Activated T-cell treated with anti-CD3 and anti-CD28 coated beads, Interleukin-2, amount 50 U/mL, for 24 hours (primary cell): ENCODE measurements around the gene ABHD3.
"Not testable (repeated sequence)": the region's sequence is repeated elsewhere in the genome, so short reads cannot be mapped to it uniquely, and the experiment has no call there.

Experiments used
- DNase-seq: peaks from one replicate; pipeline ENCODE4 v3.0.0-alpha.2; 2020
- H3K27ac Mint-ChIP-seq: 2 replicates; pipeline ENCODE4 v1.8.0; 2020; ENCODE audit warnings: mild to moderate bottlenecking, mixed read lengths
- H3K27me3 Mint-ChIP-seq: 2 replicates; pipeline ENCODE4 v1.8.0; 2020; ENCODE audit warnings: mixed read lengths
- H3K36me3 Mint-ChIP-seq: 2 replicates; pipeline ENCODE4 v1.8.0; 2020; ENCODE audit warnings: low read depth, mixed read lengths
- H3K4me1 Mint-ChIP-seq: 2 replicates; pipeline ENCODE4 v1.8.0; 2020; ENCODE audit warnings: low read depth, mixed read lengths
- H3K4me3 Mint-ChIP-seq: 2 replicates; pipeline ENCODE4 v1.8.0; 2020; ENCODE audit warnings: mild to moderate bottlenecking, moderate library complexity, mixed read lengths
- H3K9me3 Mint-ChIP-seq: 2 replicates; pipeline ENCODE4 v1.8.0; 2020; ENCODE audit warnings: mixed read lengths

The ABHD3 gene, protein sequence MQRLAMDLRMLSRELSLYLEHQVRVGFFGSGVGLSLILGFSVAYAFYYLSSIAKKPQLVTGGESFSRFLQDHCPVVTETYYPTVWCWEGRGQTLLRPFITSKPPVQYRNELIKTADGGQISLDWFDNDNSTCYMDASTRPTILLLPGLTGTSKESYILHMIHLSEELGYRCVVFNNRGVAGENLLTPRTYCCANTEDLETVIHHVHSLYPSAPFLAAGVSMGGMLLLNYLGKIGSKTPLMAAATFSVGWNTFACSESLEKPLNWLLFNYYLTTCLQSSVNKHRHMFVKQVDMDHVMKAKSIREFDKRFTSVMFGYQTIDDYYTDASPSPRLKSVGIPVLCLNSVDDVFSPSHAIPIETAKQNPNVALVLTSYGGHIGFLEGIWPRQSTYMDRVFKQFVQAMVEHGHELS

DNA sequence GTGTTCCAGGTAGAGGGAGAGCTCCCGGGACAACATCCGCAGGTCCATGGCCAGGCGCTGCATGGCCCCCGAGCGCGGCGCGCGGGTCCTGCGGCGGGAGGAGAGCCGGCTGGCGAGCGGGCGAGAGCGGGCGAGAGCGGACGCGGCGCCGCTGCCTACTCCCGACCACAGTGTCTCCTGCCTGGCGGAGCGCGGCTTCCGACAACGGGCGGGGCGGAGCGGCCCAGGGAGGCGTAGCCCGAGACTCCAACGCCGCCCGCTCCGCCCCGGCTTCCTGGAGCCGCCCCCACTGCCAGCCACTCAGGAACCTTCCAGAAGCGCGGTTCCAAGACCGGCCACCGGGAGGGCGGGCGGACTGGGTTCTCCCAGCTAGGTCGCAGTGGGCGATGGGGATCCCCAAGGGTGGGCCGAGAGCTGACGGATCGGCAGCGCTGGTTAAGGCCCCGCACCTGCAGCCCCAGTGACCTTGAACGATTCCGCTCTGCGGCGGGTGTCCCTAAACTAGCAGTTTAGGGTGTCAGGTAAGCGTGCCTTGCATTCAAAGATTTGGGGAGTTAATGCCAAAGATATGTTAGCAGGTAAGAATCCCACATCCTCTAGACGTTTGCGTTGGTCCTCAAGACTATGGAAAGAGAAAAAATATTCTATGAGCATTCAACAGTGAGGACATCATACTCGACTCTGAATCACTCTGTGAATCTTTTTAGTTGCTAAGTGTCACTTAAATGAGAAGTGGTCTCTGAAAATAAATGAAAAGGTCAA, at the start of gene ABHD3:
Gene ABHD3, minus strand, starts transcription at position 172 of the 762 bp plus-strand sequence. Its CDS starts 109 bp downstream, at position 63.
- H3K4me1 Mint-ChIP-seq: peaks cover 29% of the 10 kb centered on the region
- peak within 1 kb of the TSS; percentile 93 for H3K27ac Mint-ChIP-seq
- peak; percentile 92 for DNase-seq
- H3K4me3 Mint-ChIP-seq: peak within 1 kb of the TSS; percentile 92
- H3K9me3 Mint-ChIP-seq: no peaks in the 10 kb centered on the region
- peaks cover 34% of the 10 kb centered on the region for H3K36me3 Mint-ChIP-seq
- no peaks in the 10 kb centered on the region for H3K27me3 Mint-ChIP-seq

DNA sequence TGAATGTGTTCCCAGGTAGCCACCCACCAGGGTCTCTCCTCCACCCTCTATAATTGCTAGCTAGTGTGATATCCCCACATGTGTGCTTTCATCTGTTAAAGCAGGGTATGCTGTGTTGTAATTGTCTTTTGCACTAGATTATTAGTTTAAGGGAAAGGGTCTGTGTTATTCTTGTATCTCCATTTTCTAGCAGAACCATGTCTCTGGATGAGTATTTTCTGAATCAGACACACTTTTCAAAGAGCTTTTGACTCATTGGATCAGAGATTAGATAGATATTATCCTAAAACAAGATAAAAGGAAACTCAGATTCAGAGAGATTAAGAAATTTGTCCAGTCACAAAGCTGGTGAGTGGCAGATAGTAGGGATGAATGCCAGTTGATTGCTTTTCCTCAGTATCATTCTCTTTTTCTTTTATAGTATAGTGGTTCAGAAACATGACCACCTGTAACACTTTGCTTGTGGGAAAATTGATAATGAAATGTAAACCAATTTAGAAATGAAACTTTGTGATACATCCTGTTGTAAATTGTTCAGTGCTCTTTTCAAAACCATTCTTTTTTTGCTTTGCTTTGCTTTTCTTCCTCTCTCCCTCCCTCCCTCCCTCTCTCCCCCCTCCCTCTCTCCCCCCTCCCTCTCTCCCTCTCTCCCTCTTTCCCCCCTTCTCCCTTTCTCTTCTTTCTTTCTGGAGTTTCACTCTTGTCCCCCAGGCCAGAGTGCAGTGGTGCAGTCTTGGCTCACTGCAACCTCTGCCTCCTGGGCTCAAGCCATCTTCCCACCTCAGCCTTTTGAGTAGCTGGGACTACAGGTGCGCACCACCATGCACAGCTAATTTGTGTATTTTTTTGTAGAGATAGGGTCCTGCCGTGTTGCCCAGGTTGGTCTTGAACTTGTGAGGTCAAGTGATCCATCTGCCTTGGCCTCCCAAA, 43.5 kb upstream of the ABHD3 start:
- peaks cover 50% of the 10 kb centered on the region for H3K4me1 Mint-ChIP-seq
- H3K27me3 Mint-ChIP-seq: no peaks in the 10 kb centered on the region
- no peak for DNase-seq
- H3K4me3 Mint-ChIP-seq: no peak overlapping the region
- peaks cover 5% of the 10 kb centered on the region for H3K36me3 Mint-ChIP-seq
- H3K9me3 Mint-ChIP-seq: no peaks in the 10 kb centered on the region
- H3K27ac Mint-ChIP-seq: peak overlapping the region; percentile 76

- H3K4me3 Mint-ChIP-seq: no peak overlapping the region
- H3K27ac Mint-ChIP-seq: peak overlapping the region; percentile 76
- H3K27me3 Mint-ChIP-seq: no peaks in the 10 kb centered on the region
- no peak for DNase-seq
- peaks cover 6% of the 10 kb centered on the region for H3K36me3 Mint-ChIP-seq
- peaks cover 56% of the 10 kb centered on the region for H3K4me1 Mint-ChIP-seq
- no peaks in the 10 kb centered on the region for H3K9me3 Mint-ChIP-seq
These were observed 42.7 kb upstream of the ABHD3 start for GRCh38 chr18:21747268-21747667.

GRCh38 chr18:21745231-21745630, 40.7 kb upstream of the ABHD3 start:
- Mint-ChIP-seq H3K9me3 (no peaks in the 10 kb centered on the region), H3K27ac (no peak overlapping the region), H3K4me3 (no peak overlapping the region), H3K36me3 (peaks cover 11% of the 10 kb centered on the region), H3K27me3 (no peaks in the 10 kb centered on the region), H3K4me1 (peaks cover 59% of the 10 kb centered on the region)
- no peak for DNase-seq

GRCh38 chr18:21743166-21743832, 38.7 kb upstream of the ABHD3 start:
- Mint-ChIP-seq H3K9me3 (no peaks in the 10 kb centered on the region), H3K36me3 (peaks cover 11% of the 10 kb centered on the region), H3K27ac (peak overlapping the region; percentile 55), H3K4me3 (peak overlapping the region; percentile 70), H3K27me3 (no peaks in the 10 kb centered on the region), H3K4me1 (peaks cover 67% of the 10 kb centered on the region)
- DNase-seq: no peak

DNA sequence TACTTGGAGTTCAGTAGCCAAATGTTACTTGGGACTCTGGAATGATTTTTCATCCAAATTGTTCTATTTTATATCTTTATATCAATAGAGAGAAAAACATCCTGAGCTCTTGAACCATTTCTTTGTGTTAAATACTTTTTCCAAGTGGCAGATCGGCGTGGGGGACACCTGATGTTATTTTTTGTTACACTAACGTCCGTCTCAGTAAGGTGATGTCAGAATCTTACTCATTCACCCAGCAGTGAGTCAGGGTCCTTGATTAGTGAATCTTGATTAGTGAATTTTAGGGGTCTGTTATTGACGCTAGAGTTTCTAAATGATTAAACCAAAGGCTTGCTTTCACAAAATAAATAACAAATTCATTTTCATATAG, 37.7 kb upstream of the ABHD3 start:
- peaks cover 11% of the 10 kb centered on the region for H3K36me3 Mint-ChIP-seq
- no peaks in the 10 kb centered on the region for H3K9me3 Mint-ChIP-seq
- H3K4me3 Mint-ChIP-seq: peak overlapping the region; percentile 84
- DNase-seq: no peak
- peaks cover 57% of the 10 kb centered on the region for H3K4me1 Mint-ChIP-seq
- H3K27me3 Mint-ChIP-seq: no peaks in the 10 kb centered on the region
- peak overlapping the region; percentile 84 for H3K27ac Mint-ChIP-seq

GRCh38 chr18:21741562-21742314, 37.2 kb upstream of the ABHD3 start:
- peak; percentile 64 for DNase-seq
- peaks cover 11% of the 10 kb centered on the region for H3K36me3 Mint-ChIP-seq
- peak overlapping the region; percentile 84 for H3K27ac Mint-ChIP-seq
- H3K4me3 Mint-ChIP-seq: peak overlapping the region; percentile 84
- H3K27me3 Mint-ChIP-seq: no peaks in the 10 kb centered on the region
- H3K9me3 Mint-ChIP-seq: no peaks in the 10 kb centered on the region
- H3K4me1 Mint-ChIP-seq: peaks cover 52% of the 10 kb centered on the region

DNA sequence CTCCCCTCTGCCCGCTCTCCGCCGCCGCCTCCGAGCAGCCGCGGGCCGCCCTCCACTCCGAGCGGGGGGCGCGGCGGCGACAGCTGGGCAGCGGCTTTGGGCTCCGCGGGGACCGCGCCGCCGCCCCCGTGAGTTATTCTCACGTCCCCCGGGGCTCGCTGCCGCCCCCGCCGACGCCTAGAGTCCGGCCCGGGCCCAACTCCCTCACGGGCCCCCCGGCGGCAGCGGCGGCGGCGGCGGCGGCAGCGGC, 36.7 kb upstream of the ABHD3 start:
- no peak for DNase-seq
- H3K27ac Mint-ChIP-seq: no peak overlapping the region
- peak overlapping the region; percentile 84 for H3K4me3 Mint-ChIP-seq

DNA sequence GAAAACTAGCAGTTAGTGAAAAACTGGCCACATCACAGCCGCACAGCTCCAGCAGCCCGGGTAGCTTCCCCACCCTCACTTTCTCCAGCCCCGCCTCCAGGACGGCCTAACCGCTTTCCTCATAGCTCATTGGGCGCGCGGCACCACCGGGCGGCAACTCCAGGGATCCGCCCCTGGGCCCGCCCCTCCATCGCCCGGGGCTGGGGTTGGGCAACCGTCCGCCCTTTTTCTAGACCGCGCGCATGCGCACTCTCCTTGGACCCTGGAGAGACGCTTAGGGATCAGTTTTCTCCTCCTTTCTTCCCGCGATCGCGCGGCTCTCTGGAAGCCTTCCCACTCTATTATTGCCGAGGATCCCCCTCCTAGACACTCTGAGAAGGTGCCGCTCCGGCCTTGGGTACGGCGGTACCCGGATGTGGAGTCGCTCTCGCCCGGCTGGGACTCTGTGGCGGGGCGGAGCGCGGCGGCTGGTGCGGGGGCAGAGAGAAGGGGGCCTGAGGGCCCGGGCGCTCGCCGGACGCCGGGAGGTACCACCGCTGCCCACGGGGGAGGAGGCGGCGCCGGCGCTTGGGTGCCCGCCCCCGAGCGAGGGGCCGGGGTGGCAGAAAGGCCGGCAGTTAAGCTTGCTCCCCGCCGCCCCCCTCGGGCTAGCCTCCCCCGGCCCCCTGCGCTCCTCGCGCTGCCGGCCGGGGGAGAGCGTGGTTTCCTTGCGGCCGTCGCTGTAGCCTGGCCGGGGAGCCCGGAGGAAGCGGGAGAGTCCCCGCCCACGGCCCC, 36.2 kb upstream of the ABHD3 start, which contains the start of gene MIB1:
Gene MIB1, plus strand, starts transcription at position 255 of the 774 bp plus-strand sequence. CDS start 792 bp downstream, outside the sequence.
- H3K36me3 Mint-ChIP-seq: peaks cover 11% of the 10 kb centered on the region
- peaks cover 7% of the 10 kb centered on the region for H3K9me3 Mint-ChIP-seq
- peaks cover 44% of the 10 kb centered on the region for H3K4me1 Mint-ChIP-seq
- peak within 1 kb of the TSS; percentile 96 for H3K4me3 Mint-ChIP-seq
- no peaks in the 10 kb centered on the region for H3K27me3 Mint-ChIP-seq
- H3K27ac Mint-ChIP-seq: peak within 1 kb of the TSS; percentile 99
- DNase-seq: peak; percentile 99

More for the DNA sequence above, 36.7 kb upstream of the ABHD3 start:
- H3K27me3 Mint-ChIP-seq: no peaks in the 10 kb centered on the region
- H3K36me3 Mint-ChIP-seq: peaks cover 11% of the 10 kb centered on the region
- peaks cover 5% of the 10 kb centered on the region for H3K9me3 Mint-ChIP-seq
- H3K4me1 Mint-ChIP-seq: peaks cover 47% of the 10 kb centered on the region

DNA sequence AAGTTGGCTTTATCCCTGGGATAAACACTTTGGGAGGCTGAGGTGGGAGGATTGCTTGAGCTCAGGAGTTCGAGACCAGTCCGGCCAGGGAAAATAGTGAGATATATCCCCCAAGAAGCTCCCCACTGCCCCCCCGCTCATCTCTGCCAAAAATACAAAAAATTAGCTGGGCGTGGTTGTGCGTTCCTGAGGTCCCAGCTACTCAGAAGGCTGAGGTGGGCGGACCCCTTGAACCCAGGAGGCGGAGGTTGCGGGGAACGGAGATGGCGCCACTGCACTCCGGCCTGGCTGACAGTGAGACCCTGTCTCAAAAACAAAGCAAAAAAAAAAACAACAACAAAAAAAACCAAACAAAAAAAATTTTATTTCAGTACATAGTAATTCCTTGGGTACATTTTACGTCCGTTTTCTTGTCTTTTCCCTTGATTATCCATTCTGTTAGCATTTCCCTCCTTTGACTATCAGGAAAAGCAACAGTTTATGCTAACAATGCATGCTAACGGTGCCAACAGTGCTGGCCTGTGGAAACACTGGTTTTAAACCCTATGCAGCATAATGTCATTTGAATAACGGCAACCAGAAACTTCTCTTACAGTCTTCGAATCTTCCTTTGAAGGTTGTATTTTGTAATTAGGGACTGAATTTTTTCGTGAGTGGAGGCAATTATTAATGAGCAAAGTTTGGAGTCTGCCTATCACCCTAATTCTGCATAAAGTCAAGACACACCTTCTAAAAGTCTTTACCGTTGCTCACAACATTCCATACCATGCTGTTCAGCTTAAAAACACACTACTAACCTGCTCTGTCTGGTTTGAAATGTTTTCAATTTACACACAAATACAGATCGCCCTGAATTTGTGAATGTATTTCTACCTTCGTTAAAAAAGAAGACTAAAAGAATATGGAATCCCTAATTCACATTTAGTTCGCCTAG, 35.3 kb upstream of the ABHD3 start:
- Mint-ChIP-seq H3K36me3 (peaks cover 11% of the 10 kb centered on the region), H3K27ac (peak overlapping the region; percentile 99), H3K27me3 (no peaks in the 10 kb centered on the region), H3K9me3 (peaks cover 7% of the 10 kb centered on the region), H3K4me3 (peak overlapping the region; percentile 96), H3K4me1 (peaks cover 35% of the 10 kb centered on the region)
- no peak for DNase-seq

- H3K4me1 Mint-ChIP-seq: peaks cover 13% of the 10 kb centered on the region
- DNase-seq, H3K27ac Mint-ChIP-seq, H3K9me3 Mint-ChIP-seq, H3K4me3 Mint-ChIP-seq, H3K27me3 Mint-ChIP-seq, H3K36me3 Mint-ChIP-seq: not testable (repeated sequence)
These were observed 32.4 kb upstream of the ABHD3 start for GRCh38 chr18:21736926-21737325.

DNA sequence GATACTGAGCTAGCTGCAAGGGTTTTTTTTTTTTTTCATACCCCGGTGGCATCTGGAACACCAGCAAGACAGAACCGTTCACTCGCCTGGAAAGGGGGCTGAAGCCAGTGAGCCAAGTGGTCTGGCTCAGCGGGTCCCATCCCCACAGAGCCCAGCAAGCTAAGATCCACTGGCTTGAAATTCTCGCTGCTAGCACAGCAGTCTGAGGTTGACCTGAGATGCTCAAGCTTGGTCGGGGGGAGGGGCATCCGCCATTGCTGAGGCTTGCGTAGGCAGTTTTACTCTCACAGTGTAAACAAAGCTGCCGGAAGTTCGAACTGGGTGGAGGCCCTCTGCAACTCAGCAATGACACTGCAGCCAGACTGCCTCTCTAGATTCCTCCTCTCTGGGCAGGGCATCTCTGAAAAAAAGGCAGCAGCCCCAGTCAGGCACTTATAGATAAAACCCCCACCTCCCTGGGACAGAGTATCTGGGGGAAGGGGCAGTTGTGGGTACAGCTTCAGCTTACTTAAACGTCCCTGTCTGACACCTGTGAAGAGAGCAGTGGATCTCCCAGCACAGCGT, 31.0 kb upstream of the ABHD3 start:
- peak; percentile 45 for DNase-seq
- H3K27ac Mint-ChIP-seq: peak overlapping the region; percentile 37

More for the DNA sequence above, 31.0 kb upstream of the ABHD3 start:
- Mint-ChIP-seq H3K36me3 (no peaks in the 10 kb centered on the region), H3K4me1 (peaks cover 11% of the 10 kb centered on the region), H3K4me3 (no peak overlapping the region), H3K9me3 (peaks cover 7% of the 10 kb centered on the region), H3K27me3 (no peaks in the 10 kb centered on the region)
